GM18502 (cell line): ENCODE measurements around the gene PCDHGA3.
A peak's percentile ranks its signal among the peaks of the same experiment; 100 is the strongest.
"Not testable (repeated sequence)": the region's sequence is repeated elsewhere in the genome, so short reads cannot be mapped to it uniquely, and the experiment has no call there.

Source experiments
- ATAC-seq: cut with Tn5 transposase; IDR thresholded peaks from one replicate; pipeline ENCODE4 v1.9.1; 2021; ENCODE audit warnings: mild to moderate bottlenecking; ENCODE audit not compliant: unreplicated experiment, poor library complexity

Gene PCDHGA3

GRCh38 chr5:141343242-141343952, at the start of gene PCDHGA3:
Gene PCDHGA3 (plus strand): TSS chr5:141343829. CDS start chr5:141344034, 205 bp downstream.
- no peak for ATAC-seq

GRCh38 chr5:141298376-141298775, 45.3 kb upstream of the PCDHGA3 start:
- ATAC-seq = no peak

DNA sequence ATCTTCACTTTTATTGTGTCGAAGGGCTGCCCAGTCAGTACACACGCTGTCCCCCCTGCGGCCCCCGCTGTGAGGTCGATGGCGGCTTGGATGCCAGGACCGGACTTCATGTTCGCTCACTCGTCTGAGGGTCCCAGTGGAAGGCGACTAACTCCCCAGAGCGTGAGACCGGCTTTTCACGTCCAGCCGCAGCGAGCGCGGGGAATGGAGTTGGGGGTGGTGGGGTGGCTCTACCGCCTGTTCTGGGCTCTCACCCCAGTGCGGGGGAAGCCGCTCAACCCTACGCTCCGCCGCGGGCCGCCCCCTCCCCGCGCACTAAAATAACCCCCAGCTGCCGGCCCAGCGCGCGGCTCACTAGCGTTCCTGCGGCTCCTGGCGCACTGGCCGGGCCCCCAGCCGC, 39.9 kb upstream of the PCDHGA3 start, which contains the start of gene SLC25A2:
Gene SLC25A2 (minus strand): TSS at position 294 of the 400 bp plus-strand sequence. CDS start 184 bp downstream, at position 110.
- no peak for ATAC-seq

- ATAC-seq = no peak
Measured at GRCh38 chr5:141306630-141307029, 37.0 kb upstream of the PCDHGA3 start.

DNA sequence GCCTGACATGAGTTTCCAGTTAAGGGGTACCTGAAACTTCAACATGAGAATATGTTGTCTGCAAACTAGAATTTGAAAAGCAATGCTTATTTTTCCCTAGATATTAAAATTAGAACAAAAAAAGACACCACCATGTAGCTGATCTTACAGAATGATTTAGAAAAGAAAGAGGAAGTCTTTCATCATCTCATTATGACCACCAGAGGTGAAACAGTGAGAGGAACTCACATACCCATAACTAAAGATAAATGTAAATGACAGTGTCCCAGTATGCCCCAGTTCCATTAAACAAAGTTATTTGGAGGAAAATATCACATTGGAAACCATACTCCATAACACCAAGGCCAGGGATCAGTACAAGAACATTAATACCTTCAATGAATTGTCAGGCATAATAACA, 29.9 kb upstream of the PCDHGA3 start:
- ATAC-seq = no peak

DNA sequence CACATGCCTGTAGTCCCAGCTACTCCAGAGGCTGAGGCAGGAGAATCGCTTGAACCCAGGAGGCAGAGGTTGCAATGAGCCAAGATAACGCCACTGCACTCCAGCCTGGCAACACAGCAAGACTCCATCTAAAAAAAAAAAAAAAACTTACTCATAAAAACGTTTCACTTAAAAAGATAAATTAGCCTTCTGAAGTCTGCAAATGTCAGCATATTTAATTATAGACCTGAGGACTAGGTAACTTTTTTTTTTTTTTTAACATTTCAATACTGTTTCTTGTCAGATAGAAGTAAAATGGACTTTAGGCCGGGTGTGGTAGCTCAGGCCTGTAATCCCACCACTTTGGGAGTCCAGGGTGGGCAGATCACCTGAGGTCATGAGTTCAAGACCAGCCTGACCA, 26.7 kb upstream of the PCDHGA3 start:
- ATAC-seq = not testable (repeated sequence)

DNA sequence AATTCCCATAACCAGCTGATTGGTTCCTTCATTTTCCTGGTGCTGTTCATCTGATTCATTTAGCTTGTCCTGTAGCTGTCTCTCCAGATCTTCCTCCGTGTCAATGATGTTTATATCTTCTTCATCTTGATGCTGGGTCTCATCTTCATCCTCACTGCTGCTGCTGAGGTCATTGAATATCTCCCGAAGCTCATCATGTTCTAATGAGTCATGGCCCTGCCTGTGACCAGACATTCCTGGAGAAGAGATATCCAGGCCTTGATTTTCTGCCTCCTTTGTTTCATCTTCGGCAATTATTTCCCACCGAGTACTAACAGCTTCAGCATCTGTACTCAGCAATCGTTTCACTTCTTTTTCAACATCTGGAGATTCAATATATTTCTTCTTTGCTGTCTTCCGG, 24.4 kb upstream of the PCDHGA3 start:
- ATAC-seq = no peak

DNA sequence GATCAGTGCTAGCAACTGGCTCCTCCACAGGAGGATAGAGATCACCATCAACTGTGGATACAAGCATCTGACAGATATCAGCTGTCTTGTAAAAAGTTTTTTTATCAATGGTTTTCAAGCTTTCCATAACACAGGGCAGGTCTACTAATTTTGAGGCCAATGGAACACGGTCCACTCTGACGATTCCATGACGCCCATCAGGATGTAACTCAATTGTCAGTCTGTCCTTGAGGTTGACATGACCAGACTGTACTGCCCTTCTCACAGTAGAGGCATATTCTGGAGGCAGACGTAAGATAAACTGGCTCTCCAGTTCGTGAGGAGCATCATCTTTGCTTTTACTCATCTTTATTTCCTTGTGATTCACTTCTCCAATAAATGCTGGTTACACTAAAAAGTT, 23.9 kb upstream of the PCDHGA3 start:
- no peak for ATAC-seq

GRCh38 chr5:141320225-141321169, 23.1 kb upstream of the PCDHGA3 start, which contains the start of gene TAF7:
Gene TAF7 (minus strand): TSS chr5:141320784. CDS start chr5:141320044, 740 bp downstream.
- ATAC-seq = peak; percentile 93

GRCh38 chr5:141322261-141322660, 21.4 kb upstream of the PCDHGA3 start:
- no peak for ATAC-seq

GRCh38 chr5:141326088-141326854, 17.4 kb upstream of the PCDHGA3 start:
- ATAC-seq = peak; percentile 91

DNA sequence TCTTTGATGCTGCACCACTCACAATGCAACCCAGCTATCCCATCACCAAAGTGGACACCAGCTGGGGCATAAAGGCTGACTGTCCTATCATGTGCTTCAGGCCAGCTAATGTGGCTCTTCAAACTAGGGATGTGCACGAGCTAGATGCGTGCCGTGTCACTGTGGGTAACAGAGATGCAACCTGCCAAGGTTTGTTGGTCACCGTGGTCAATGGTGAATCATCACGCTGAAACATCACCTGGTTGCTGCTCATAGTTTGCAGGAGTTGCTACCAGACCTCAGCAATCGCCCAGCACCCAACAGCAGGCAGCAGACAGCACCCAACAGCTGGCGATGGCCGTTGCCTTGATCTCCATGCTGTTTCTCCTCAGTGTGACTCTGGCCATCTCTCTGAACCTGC, 15.4 kb upstream of the PCDHGA3 start:
- ATAC-seq = no peak

GRCh38 chr5:141330299-141331080, 13.1 kb upstream of the PCDHGA3 start, which contains the start of gene PCDHGA1:
Gene PCDHGA1 (plus strand): TSS chr5:141330514.
- ATAC-seq = no peak

DNA sequence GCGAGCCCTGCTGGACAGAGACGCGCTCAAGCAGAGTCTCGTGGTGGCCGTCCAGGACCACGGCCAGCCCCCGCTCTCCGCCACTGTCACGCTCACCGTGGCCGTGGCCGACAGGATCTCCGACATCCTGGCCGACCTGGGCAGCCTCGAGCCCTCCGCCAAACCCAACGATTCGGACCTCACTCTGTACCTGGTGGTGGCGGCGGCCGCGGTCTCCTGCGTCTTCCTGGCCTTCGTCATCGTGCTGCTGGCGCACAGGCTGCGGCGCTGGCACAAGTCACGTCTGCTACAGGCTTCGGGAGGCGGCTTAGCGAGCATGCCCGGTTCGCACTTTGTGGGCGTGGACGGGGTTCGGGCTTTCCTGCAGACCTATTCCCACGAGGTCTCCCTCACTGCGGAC, 11.1 kb upstream of the PCDHGA3 start:
- ATAC-seq = not testable (repeated sequence)

- ATAC-seq = no peak
Measured at GRCh38 chr5:141338538-141339306, 4.9 kb upstream of the PCDHGA3 start, which contains the start of gene PCDHGA2. Gene PCDHGA2 (plus strand): TSS chr5:141338760.

DNA sequence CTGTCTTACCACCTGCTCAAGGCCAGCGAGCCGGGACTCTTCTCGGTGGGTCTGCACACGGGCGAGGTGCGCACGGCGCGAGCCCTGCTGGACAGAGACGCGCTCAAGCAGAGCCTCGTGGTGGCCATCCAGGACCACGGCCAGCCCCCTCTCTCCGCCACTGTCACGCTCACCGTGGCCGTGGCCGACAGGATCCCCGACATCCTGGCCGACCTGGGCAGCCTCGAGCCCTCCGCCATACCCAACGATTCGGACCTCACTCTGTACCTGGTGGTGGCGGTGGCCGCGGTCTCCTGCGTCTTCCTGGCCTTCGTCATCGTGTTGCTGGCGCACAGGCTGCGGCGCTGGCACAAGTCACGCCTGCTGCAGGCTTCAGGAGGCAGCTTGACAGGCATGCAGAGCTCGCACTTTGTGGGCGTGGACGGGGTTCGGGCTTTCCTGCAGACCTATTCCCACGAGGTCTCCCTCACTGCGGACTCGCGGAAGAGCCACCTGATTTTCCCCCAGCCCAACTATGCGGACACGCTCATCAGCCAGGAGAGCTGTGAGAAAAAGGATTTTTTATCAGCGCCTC, 2.8 kb upstream of the PCDHGA3 start:
- not testable (repeated sequence) for ATAC-seq

GRCh38 chr5:141342773-141343172, 856 bp upstream of the PCDHGA3 start:
- no peak for ATAC-seq

- ATAC-seq = no peak
Measured at GRCh38 chr5:141343953-141344463, 379 bp downstream of the PCDHGA3 start.
